Astrocyte of the cerebellum (primary cell): ENCODE measurements around the gene MYBL2.

Experiments
- DNase-seq: peaks from one replicate; pipeline ENCODE4 v3.0.0-alpha.2; 2011; ENCODE audit warnings: low read depth
- H3K4me3 ChIP-seq: 2 replicates; pipeline ENCODE4 v1.5.1; 2011; ENCODE audit warnings: mild to moderate bottlenecking, low read depth, low read length, moderate library complexity
- CTCF ChIP-seq: IDR thresholded peaks from 2 replicates; pipeline ENCODE4 v1.5.1; 2012; ENCODE audit warnings: low read length, low read depth, moderate library complexity, mild to moderate bottlenecking; ENCODE audit errors: missing control alignments
- in situ Hi-C: cut with HindIII; loops from 2 replicates; pipeline ENCODE4 v1.10.0; 2017; ENCODE audit warnings: low sequenced_read_pairs

The MYBL2 gene

GRCh38 chr20:43695571-43695970 is 28.7 kb downstream of the MYBL2 start:
- no peak for DNase-seq
- no peak overlapping the region for H3K4me3 ChIP-seq
- TF ChIP-seq CTCF: no peak
- in situ Hi-C loops: no loop called here

- in situ Hi-C loops: no loop called here
- H3K4me3 ChIP-seq: no peak overlapping the region
- TF ChIP-seq CTCF: no peak
- DNase-seq: no peak
Measured at GRCh38 chr20:43699941-43700565, 33.1 kb downstream of the MYBL2 start.

- no peak overlapping the region for H3K4me3 ChIP-seq
- DNase-seq: no peak
- no peak for TF ChIP-seq CTCF
- in situ Hi-C loops: no loop called here
Measured at GRCh38 chr20:43700627-43701026, 33.7 kb downstream of the MYBL2 start.

GRCh38 chr20:43702502-43702901 is 35.6 kb downstream of the MYBL2 start:
- DNase-seq: no peak
- no peak for TF ChIP-seq CTCF

GRCh38 chr20:43710370-43711044 is 43.6 kb downstream of the MYBL2 start:
- DNase-seq: no peak
- TF ChIP-seq CTCF: no peak
- no peak overlapping the region for H3K4me3 ChIP-seq
- in situ Hi-C loops: no loop called here

More at GRCh38 chr20:43702502-43702901, 35.6 kb downstream of the MYBL2 start:
- H3K4me3 ChIP-seq: no peak overlapping the region
- in situ Hi-C loops: no loop called here

- H3K4me3 ChIP-seq: no peak overlapping the region
- no peak for TF ChIP-seq CTCF
- in situ Hi-C loops: no loop called here
- no peak for DNase-seq
Measured at GRCh38 chr20:43711098-43711654, 44.3 kb downstream of the MYBL2 start.
